IPS-20b (cell line): ENCODE data around the gene ART1.
"Not testable (repeated sequence)": the region's sequence is repeated elsewhere in the genome, so short reads cannot be mapped to it uniquely, and the experiment has no call there.

ENCODE experiments used
- H3K27ac ChIP-seq: one replicate; pipeline ENCODE4 v1.5.1; 2013; ENCODE audit warnings: low read length
- H3K27me3 ChIP-seq: 2 replicates; pipeline ENCODE4 v1.6.1; 2013; ENCODE audit warnings: mild to moderate bottlenecking, low read length, inconsistent platforms; ENCODE audit not compliant: insufficient read depth
- H3K36me3 ChIP-seq: 2 replicates; pipeline ENCODE4 v1.6.1; 2013; ENCODE audit warnings: low read depth, mild to moderate bottlenecking, inconsistent platforms, low read length, moderate library complexity; ENCODE audit not compliant: insufficient read depth
- H3K4me1 ChIP-seq: 2 replicates; pipeline ENCODE4 v1.6.1; 2013; ENCODE audit warnings: mild to moderate bottlenecking, control low read depth, inconsistent platforms, low read length, moderate library complexity; ENCODE audit not compliant: insufficient read depth
- H3K4me3 ChIP-seq: 2 replicates; pipeline ENCODE4 v1.5.1; 2013; ENCODE audit warnings: mild to moderate bottlenecking, low read length, inconsistent platforms
- H3K9ac ChIP-seq: 2 replicates; pipeline ENCODE4 v1.6.1; 2013; ENCODE audit warnings: low read depth, mild to moderate bottlenecking, inconsistent platforms, low read length, moderate library complexity
- H3K9me3 ChIP-seq: 2 replicates; pipeline ENCODE4 v1.6.1; 2013; ENCODE audit warnings: mild to moderate bottlenecking, low read depth, low read length, inconsistent platforms; ENCODE audit not compliant: insufficient read depth

ART1 gene

GRCh38 chr11:3637201-3637600 lies 7.7 kb upstream of the ART1 start:
- no peak overlapping the region for H3K27ac ChIP-seq
- H3K36me3 ChIP-seq, result no peaks in the 10 kb centered on the region
- no peaks in the 10 kb centered on the region for H3K4me1 ChIP-seq
- no peak overlapping the region for H3K9ac ChIP-seq
- no peaks in the 10 kb centered on the region for H3K9me3 ChIP-seq
- peaks cover 8% of the 10 kb centered on the region; the same call in 1 of the 2 replicates for H3K27me3 ChIP-seq
- no peak overlapping the region for H3K4me3 ChIP-seq

GRCh38 chr11:3638513-3638912 lies 6.4 kb upstream of the ART1 start:
- H3K4me3 ChIP-seq, result no peak overlapping the region
- H3K36me3 ChIP-seq, result no peaks in the 10 kb centered on the region
- peaks cover 8% of the 10 kb centered on the region; the same call in 1 of the 2 replicates for H3K27me3 ChIP-seq
- H3K9me3 ChIP-seq, result no peaks in the 10 kb centered on the region
- no peak overlapping the region for H3K9ac ChIP-seq
- H3K4me1 ChIP-seq, result no peaks in the 10 kb centered on the region; the same call in 1 of the 2 replicates
- H3K27ac ChIP-seq, result no peak overlapping the region

DNA sequence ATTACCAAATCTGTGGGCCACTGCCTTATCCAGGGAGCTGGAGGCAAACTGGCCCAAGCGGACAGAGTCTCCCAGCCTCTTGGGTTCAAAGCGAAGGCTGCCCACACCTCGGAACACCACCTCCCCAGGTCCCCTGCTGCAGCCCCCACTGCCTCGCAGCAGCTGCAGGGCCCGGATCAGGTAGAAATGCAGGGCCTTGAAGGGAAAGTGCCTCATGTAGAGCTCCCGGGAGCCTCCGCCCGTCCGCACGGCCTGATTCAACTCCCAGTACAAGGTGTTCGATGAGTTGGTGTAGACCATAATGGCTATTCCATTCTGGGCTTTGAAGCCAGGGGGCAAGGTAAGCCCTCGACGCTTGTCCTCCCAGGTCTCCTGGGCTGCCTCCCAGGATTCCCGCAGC lies 5.1 kb upstream of the ART1 start:
- no peaks in the 10 kb centered on the region for H3K9me3 ChIP-seq
- no peaks in the 10 kb centered on the region; the same call in 1 of the 2 replicates for H3K4me1 ChIP-seq
- no peak overlapping the region for H3K9ac ChIP-seq
- H3K36me3 ChIP-seq, result no peaks in the 10 kb centered on the region
- H3K27ac ChIP-seq, result no peak overlapping the region
- peaks cover 8% of the 10 kb centered on the region; the same call in 1 of the 2 replicates for H3K27me3 ChIP-seq
- no peak overlapping the region for H3K4me3 ChIP-seq

GRCh38 chr11:3641191-3641590 lies 3.7 kb upstream of the ART1 start:
- peaks cover 8% of the 10 kb centered on the region; the same call in 1 of the 2 replicates for H3K27me3 ChIP-seq
- no peak overlapping the region for H3K27ac ChIP-seq
- peak overlapping the region; percentile 67 for H3K4me3 ChIP-seq
- no peaks in the 10 kb centered on the region; the same call in 1 of the 2 replicates for H3K9me3 ChIP-seq
- peak overlapping the region; percentile 23; the same call in 1 of the 2 replicates for H3K9ac ChIP-seq
- no peaks in the 10 kb centered on the region; the same call in 1 of the 2 replicates for H3K4me1 ChIP-seq
- no peaks in the 10 kb centered on the region for H3K36me3 ChIP-seq

DNA sequence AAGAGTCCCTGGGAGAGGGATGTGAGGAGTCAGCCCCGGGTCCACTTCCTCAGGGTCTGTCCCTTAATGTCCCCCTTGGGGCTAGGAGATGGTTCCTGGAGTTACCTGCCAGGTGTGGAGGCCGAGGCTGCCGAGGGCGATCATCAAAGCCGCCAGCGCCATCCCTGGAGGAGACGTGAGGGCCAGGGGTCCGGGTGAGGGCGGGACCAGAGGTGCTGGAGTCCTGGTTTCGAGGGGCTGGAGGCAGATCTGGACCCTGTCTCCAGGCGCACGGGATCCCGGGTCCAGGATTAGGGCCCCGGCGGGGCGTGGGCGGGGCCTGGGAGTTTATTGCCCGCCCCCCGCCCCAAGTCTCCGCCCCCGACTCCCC lies 3.2 kb upstream of the ART1 start, which contains the start of gene ART5:
Gene ART5, minus strand, starts transcription at position 292 of the 370 bp plus-strand sequence. Its CDS starts 130 bp downstream, at position 162.
- H3K4me1 ChIP-seq, result no peaks in the 10 kb centered on the region; the same call in 1 of the 2 replicates
- peak within 1 kb of the TSS; percentile 27 for H3K27ac ChIP-seq
- H3K4me3 ChIP-seq, result peak within 1 kb of the TSS; percentile 67
- peak within 1 kb of the TSS; percentile 79 for H3K9ac ChIP-seq
- H3K9me3 ChIP-seq, result no peaks in the 10 kb centered on the region; the same call in 1 of the 2 replicates
- no peaks in the 10 kb centered on the region for H3K36me3 ChIP-seq
- peaks cover 8% of the 10 kb centered on the region; the same call in 1 of the 2 replicates for H3K27me3 ChIP-seq

GRCh38 chr11:3642071-3642951 lies 2.6 kb upstream of the ART1 start:
- H3K9ac ChIP-seq, result peak overlapping the region; percentile 79
- no peaks in the 10 kb centered on the region; the same call in 1 of the 2 replicates for H3K9me3 ChIP-seq
- H3K27me3 ChIP-seq, result peaks cover 8% of the 10 kb centered on the region; the same call in 1 of the 2 replicates
- no peaks in the 10 kb centered on the region; the same call in 1 of the 2 replicates for H3K4me1 ChIP-seq
- peak overlapping the region; percentile 27 for H3K27ac ChIP-seq
- no peaks in the 10 kb centered on the region for H3K36me3 ChIP-seq
- peak overlapping the region; percentile 67 for H3K4me3 ChIP-seq

GRCh38 chr11:3643102-3643546 lies 1.8 kb upstream of the ART1 start:
- not testable (repeated sequence) for H3K27me3 ChIP-seq, H3K27ac ChIP-seq, H3K36me3 ChIP-seq, H3K4me1 ChIP-seq, H3K9me3 ChIP-seq
- Histone ChIP-seq H3K9ac (peak overlapping the region; percentile 79; the same call in 1 of the 2 replicates), H3K4me3 (peak overlapping the region; percentile 67)

GRCh38 chr11:3645552-3645951 lies 624 bp downstream of the ART1 start:
- H3K9ac ChIP-seq, result no peak overlapping the region
- no peaks in the 10 kb centered on the region for H3K36me3 ChIP-seq
- no peak overlapping the region for H3K4me3 ChIP-seq
- H3K27ac ChIP-seq, result no peak overlapping the region
- no peaks in the 10 kb centered on the region; the same call in 1 of the 2 replicates for H3K4me1 ChIP-seq
- H3K9me3 ChIP-seq, result no peaks in the 10 kb centered on the region; the same call in 1 of the 2 replicates
- peaks cover 8% of the 10 kb centered on the region; the same call in 1 of the 2 replicates for H3K27me3 ChIP-seq

DNA sequence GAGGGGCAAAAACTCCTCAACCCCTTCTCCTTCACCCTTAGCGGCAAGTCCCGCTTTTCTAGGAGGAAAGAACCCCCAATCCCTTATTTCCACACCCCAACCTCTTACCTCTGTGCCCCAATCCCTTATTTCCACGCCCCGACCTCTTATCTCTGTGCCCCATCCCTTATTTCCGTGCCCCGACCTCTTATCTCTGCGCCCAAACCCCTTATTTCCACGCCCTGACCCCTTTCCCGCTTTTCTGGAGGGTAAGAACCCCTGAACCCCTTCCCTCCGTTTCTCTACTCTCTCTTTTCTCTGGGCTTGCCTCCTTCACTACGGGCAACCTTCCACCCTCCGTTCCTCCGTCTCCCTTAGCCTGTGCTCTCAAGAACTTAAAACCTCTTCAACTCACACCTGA lies 3.9 kb downstream of the ART1 start:
- H3K4me1 ChIP-seq, H3K36me3 ChIP-seq, H3K9ac ChIP-seq, H3K4me3 ChIP-seq, H3K27ac ChIP-seq, H3K9me3 ChIP-seq, H3K27me3 ChIP-seq: not testable (repeated sequence)

DNA sequence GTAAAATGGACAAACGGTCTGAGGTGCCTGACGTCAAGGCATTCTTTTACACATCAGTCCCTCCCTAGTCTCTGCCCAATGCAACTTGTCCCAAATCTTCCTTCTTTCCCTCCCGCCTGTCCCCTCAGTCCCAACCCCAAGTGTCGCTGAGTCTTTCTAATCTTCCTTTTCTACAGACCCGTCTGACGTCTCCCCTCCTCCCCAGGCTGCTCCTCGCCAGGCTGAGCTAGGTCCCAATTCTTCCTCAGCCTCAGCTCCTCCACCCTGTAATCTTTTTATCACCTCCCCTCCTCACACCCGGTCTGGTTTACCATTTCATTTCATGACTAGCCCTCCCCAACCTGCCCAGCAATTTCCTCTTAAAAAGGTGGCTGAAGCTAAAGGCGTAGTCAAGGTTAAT lies 4.4 kb downstream of the ART1 start:
- not testable (repeated sequence) for H3K4me3 ChIP-seq, H3K4me1 ChIP-seq, H3K9ac ChIP-seq, H3K27ac ChIP-seq, H3K36me3 ChIP-seq, H3K27me3 ChIP-seq, H3K9me3 ChIP-seq

DNA sequence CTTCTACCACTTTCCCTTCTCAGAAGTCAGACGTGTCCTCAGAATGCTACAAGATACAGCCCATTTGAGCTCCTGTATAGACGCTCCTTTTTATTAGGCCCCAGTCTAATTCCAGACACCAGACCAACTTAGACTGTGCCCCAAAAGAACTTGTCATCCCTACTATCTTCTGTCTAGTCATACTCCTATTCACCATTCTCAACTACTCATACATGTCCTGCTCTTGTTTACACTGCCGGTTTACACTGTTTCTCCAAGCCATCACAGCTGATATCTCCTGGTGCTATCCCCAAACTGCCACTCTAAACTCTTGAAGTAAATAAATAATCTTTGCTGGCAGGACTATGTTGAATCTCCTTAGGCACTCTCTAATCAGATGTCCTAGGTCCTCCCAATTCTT lies 7.6 kb downstream of the ART1 start:
- not testable (repeated sequence) for H3K9ac ChIP-seq, H3K27ac ChIP-seq, H3K4me1 ChIP-seq, H3K27me3 ChIP-seq, H3K4me3 ChIP-seq, H3K9me3 ChIP-seq, H3K36me3 ChIP-seq

GRCh38 chr11:3655547-3655946 lies 10.6 kb downstream of the ART1 start:
- Histone ChIP-seq H3K4me1 (no peaks in the 10 kb centered on the region), H3K27ac (no peak overlapping the region), H3K4me3 (no peak overlapping the region), H3K9ac (no peak overlapping the region), H3K9me3 (no peaks in the 10 kb centered on the region), H3K36me3 (no peaks in the 10 kb centered on the region), H3K27me3 (peaks cover 6% of the 10 kb centered on the region; the same call in 1 of the 2 replicates)
